Activated CD4-positive, CD25-positive, alpha-beta regulatory T cell treated with anti-CD3 and anti-CD28 coated beads, Interleukin-2, amount 50 U/mL, for 72 hours (primary cell): ENCODE data around the gene SSBP4.
A peak's percentile ranks its signal among the peaks of the same experiment; 100 is the strongest.

Source experiments
- DNase-seq: peaks from one replicate; pipeline ENCODE4 v3.0.0; 2021

SSBP4 gene

GRCh38 chr19:18473003-18473705, 54.0 kb downstream of the SSBP4 start:
- no peak for DNase-seq

- DNase-seq = no peak
Observed at GRCh38 chr19:18473706-18474087, 54.5 kb downstream of the SSBP4 start.

- DNase-seq = no peak
Observed at GRCh38 chr19:18474366-18474887, 55.2 kb downstream of the SSBP4 start.

GRCh38 chr19:18475004-18475453, 55.8 kb downstream of the SSBP4 start:
- no peak for DNase-seq

- no peak for DNase-seq
Observed at GRCh38 chr19:18475762-18476331, 56.6 kb downstream of the SSBP4 start.

- DNase-seq = no peak
Observed at GRCh38 chr19:18476507-18477041, 57.4 kb downstream of the SSBP4 start.

GRCh38 chr19:18477042-18477779, 58.0 kb downstream of the SSBP4 start:
- no peak for DNase-seq

GRCh38 chr19:18477974-18478373, 58.8 kb downstream of the SSBP4 start:
- no peak for DNase-seq

- DNase-seq = peak; percentile 68
Observed at GRCh38 chr19:18478545-18479311, 59.5 kb downstream of the SSBP4 start.

- DNase-seq = no peak
Observed at GRCh38 chr19:18480006-18480691, 61.0 kb downstream of the SSBP4 start.

GRCh38 chr19:18481505-18482222, 62.5 kb downstream of the SSBP4 start:
- DNase-seq = no peak

GRCh38 chr19:18483119-18483890, 64.1 kb downstream of the SSBP4 start:
- DNase-seq = no peak
